PC-3 (cell line): ENCODE data around the gene CLEC16A.

Experiments used
- CTCF ChIP-seq: fragments of 300-600 bp; sonication (generic); conservative IDR thresholded peaks from 2 replicates; pipeline ENCODE4 v1.5.1; 2017; ENCODE audit warnings: antibody characterized with exemption, low read depth, mild to moderate bottlenecking, low read length
- EZH2 ChIP-seq: fragments of 300-600 bp; sonication (generic); IDR thresholded peaks from one replicate; pipeline ENCODE4 v1.6.1; 2017; ENCODE audit warnings: antibody characterized with exemption, mild to moderate bottlenecking, low read length; ENCODE audit not compliant: unreplicated experiment
- EZH2phosphoT487 ChIP-seq: fragments of 300-600 bp; sonication (generic); IDR thresholded peaks from 2 replicates; pipeline ENCODE4 v1.6.1; 2018; ENCODE audit warnings: mild to moderate bottlenecking, antibody characterized with exemption, low read length, borderline replicate concordance

- TF ChIP-seq CTCF (no peak), EZH2phosphoT487 (no peak), EZH2 (no peak)
Observed at GRCh38 chr16:11159282-11159681, 214.9 kb downstream of the CLEC16A start.
